ENCODE measurements around the gene C1QTNF6.
"Not testable (repeated sequence)": the region's sequence is repeated elsewhere in the genome, so short reads cannot be mapped to it uniquely, and the experiment has no call there.

Gene C1QTNF6

DNA sequence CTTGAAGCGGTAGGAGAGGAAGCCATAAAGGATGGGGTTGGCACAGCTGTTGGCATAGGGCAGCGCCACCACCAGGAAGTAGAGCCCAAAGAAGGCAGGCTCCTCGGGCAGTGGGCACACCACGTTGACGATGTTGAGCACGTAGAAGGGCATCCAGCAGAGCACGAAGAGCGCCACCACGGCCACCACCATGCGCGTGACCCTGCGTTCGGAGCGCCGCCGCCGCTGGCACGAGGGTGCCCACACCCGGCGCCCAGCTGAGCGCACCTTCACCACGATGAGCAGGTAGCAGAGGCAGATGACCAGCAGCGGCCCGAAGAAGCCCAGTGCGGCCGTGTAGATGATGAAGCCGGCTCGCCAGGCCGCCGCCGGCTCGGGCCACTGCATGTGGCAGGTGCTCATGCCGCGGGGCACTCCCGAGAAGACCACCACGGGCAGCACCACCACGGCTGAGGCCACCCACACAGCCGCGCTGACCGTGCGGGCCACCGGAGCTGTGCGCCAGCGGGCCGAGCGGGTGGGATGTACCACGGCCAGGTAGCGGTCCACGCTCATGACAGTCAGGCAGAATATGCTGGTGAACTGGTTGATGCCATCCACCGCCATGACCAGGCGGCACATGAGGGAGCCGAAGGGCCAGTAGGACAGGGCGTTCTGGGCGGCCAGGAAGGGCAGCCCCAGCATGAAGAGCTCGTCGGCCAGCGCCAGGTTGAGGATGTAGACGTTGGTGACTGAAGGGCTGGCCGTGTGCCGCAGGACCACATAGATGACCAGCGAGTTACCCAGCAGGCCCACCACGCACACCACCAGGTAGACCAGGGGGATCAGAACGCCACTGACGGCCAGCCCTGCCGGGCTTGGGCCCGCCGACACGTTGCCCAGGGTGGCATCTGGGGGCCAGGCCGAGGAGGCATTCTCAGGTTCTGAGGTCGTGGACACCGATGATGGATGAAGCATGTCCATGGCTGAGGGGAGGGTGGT, 19.1 kb upstream of the C1QTNF6 start:
- no peak for DNase-seq (ENCODE audit: low read depth)

DNA sequence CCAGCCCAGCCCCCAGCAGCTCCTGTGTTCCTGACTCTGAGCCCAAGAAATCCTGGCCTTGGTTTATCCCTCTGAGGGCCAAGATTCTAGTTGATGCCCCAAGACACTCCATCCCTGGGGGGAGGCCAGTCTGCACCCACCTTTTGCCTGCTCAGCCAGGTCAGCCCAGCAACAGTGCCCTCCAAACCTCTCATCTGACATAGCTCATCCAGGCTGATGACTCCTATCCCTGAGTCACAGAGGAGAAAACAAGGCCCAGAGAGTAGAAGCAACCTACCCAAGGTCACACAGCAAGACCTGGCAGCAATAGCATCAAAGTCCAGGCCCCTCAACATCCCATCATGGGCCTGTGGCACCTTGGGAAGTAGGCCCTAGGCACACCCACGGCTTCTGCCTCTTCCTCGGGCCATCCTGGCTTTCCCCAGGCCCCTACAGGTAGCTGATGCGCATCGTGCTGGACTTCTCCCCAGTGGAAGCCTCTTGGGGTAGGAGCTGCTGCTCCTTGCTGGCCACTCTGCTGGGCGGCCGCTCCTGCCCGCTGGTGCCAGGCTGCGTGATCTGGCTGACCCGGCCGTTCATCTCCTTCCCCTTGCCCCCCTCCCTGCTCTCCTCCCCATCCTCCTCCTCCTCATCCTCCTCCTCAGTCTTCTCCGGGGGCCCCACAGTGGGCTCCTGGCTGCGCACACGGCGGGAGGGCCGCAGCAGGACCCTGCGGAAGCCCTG, 18.2 kb upstream of the C1QTNF6 start:
- no peak for DNase-seq (ENCODE audit: low read depth)

DNA sequence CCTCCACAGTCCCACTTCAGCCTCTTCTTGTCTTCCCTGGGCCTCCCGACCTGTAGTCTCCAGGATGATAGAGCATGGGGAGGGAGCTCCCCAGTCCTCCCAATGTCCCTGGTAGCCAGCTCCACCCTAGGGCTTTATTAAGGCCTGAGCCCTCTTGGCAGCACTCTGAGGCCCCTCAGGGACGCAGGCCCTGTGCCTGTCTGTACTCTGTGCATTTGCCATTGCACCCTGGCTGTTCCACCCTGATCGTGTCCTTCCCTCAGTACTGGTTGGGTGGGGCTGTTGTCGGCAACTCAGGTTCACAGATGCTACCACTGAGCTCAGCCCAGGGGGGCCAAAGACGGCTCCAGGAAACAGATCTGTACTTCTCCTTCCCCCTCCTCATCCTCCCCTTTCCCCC, 17.0 kb upstream of the C1QTNF6 start:
- DNase-seq (ENCODE audit: low read depth): no peak

DNA sequence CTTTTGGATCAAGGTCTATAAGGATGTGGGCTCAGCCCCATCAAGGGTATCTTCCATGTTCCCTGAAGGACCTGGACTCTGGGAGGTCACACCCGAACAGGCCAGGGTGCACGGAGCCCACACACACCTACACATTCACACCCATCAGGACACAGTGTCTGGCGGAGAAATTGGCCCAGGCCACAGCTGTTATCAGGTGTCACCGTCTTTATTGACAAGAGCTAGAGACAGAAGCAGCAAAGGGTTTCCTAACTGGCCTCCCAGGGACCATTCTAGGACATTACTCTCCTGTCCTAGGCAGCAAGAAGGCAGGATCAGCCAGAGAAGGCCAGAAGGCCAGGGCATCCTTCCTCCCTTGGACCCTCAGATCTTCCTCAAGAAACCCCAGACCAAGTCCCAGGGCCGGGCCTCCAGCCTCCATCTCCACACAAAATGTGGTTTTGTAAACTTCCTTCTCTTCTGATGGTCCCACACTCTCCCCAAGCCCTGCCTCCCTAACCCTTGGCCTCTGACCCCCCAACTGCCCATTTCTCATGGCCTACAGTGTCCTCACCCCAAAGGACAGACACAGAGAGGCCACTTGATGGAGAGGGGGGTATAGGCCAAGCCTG, 16.1 kb upstream of the C1QTNF6 start:
- no peak for DNase-seq (ENCODE audit: low read depth)

DNA sequence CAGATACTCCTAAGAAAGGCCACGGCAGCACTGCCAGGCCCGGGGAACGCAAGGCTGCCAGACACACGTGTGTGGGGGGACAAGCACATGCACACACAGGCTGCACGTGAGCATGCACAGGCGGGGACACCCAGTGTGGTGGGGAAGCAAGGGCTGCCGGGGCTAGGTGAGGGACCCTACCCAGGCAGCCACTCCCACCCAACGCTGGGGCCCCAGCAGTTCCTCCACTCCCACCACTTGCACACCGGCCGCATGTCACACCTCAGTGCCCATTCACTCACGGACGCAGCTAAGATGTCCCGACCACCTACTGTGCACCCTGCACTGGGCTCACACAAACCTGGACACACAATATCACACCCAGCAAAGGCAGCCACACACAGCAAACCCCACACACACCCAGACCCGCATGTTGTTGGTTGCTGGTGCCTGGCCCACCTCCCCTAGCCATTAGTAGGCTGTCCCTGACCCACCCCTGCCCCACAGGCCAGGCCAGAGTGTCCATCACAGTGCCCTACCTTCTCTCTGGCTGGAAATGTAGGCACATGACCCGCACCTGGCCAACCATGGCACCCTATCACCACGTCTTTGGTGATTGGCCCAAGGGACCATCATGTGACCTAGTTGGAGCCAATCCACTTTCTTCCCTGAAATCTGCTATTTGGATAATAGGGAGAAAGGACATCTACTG, 15.5 kb upstream of the C1QTNF6 start:
- DNase-seq (ENCODE audit: low read depth): no peak

DNA sequence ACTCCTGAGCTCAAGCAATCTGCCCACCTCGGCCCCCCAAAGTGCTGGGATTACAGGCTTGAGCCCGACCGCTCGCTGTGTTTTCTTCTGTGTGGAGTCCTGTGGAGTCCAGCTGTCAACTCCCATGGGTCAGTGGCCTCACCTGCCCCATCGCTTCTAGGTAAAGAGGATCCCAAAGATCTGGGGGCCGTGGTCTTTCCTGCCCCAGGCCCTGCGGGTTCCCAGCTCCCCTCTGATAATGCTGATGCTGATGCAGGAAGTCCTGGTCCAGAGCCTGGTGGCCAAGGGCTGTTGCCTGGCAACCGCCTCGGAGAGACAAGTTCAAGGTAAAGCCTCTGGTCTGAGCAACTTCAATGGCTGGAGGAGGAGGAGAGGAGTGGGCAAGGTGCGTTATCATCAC, 14.7 kb upstream of the C1QTNF6 start:
- no peak for DNase-seq (ENCODE audit: low read depth)

DNA sequence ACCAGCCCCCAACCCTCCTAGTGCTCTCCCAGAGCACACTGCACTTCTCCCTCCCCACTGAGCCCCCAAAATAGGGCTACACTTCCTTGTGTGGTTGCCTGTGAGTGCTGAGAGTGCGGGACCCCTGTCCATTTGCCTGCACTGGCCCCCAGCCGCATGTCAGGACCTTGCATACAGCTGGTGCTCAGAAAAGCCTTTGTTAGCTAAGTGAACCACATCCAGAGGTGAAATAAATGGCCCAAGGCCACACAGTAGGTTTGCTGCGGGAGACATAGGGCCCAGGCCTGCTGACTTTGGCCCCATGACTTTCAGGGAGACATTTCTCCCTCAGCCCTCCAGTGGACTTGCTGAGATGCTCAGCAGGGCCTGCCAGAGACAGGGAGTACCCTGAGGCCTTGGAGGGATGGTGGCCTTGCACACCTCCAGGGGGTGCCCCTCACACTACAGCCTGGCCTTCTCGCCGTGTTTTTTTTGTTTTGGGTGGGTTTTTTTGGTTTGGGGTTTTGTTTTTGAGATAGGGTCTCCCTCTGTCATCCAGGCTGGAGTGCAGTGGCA, 14.0 kb upstream of the C1QTNF6 start:
- DNase-seq (ENCODE audit: low read depth): no peak

DNA sequence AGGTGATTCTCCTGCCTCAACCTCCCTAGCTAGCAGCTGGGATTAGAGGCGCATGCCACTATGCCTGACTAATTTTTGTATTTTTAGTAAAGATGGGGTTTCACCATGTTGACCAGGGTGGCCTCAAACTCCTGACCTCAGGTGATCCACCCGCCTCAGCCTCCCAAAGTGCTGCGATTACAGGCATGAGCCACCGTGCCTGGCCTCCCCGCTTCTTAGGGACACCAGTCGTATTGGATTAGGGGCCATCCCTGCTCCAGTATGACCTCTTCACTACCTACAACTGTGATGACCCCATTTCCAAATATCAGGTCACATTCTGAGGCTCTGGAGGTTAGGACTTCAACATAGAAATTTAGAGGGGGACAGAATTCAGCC, 13.4 kb upstream of the C1QTNF6 start:
- not testable (repeated sequence) for DNase-seq (ENCODE audit: low read depth)

DNA sequence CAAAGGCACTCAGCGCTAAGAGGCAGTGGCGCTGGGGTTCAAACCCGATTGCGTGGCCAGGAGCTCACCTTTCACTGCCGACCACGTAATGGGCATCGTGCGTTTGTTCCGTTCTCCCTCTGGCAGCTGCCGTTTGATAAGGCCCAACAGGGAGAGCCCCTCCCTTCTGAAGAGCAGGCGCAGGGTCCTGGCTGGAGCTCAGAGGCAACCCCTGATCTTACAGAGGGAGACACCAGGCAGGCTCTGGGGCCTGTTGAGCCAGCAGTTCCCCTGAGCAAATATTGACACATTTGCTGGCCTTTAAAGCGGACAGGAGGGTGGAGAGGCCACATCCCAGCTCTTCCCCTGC, 11.7 kb upstream of the C1QTNF6 start:
- no peak for DNase-seq (ENCODE audit: low read depth)

DNA sequence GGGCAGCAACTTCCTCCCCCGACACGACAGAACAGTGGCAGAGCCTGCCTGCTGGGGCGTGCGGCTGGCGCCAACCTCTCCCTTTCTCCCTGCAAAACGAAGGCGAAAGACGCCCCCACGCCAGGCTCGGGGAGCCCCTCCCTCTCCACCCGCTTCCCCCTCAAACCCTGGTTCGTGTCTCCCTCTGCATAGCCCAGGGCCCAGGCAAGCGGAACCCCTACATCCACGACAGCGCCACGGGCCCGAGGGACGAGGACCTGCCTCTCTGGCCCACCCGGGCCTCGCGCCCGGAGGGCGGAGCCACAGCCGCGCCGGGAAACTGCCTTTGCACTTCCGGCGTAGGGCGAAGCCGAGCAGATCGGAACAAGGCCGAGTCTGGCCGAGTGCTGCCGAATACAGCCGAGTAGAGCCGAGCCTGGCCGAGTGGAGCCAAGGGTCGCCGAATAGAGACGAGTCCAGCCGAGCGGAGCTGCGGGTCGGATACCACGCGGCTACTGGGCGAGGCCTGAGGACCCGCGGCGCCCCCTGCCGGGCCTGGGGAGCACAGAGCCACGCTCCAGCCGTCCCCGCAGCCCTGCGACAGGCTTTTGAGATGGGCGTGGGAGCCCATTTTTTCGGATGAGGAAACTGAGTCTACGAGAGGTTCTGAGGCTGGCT, 11.2 kb upstream of the C1QTNF6 start:
- peak; percentile 92 for DNase-seq (ENCODE audit: low read depth)

DNA sequence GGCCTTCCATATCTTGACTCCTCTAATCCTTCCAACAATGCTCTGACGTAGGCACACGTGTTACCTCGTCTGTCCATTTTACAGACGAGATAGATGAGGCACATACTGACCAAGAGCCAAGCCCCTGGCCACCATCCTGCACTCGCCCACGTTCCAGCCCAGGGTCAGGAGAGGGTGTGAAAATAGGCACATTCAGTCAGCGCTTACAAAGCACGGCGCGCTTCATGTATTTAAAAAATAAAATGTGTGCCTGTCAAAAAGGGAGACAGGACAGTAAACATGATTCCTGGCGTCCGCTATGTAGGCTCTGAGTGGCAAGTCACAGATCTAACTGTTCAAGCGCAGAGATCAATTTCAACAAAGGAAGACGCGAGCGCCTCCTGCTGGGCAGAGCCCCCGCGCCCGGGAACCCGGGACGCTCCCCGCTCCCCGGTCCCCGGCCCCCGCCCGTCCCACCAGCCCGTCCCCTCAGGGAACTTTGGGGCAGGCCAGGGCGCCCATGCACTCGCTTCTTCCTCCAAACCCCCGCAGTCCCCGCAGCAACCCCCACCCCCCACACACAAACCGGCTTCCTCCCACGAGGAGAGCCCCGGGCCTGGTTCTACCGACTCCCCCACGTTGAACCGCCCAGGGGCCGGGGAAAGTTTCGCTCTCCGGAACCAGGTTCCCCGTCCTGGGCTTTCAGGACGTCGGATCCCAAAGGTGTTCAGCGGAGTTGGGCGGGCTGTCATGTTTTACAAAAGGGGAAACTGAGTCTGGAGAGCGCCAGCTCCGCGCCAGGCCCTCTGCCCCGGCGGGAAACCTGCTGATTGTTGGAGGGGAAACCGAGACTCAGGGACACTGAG, 10.4 kb upstream of the C1QTNF6 start:
- peak; percentile 35 for DNase-seq (ENCODE audit: low read depth)

DNA sequence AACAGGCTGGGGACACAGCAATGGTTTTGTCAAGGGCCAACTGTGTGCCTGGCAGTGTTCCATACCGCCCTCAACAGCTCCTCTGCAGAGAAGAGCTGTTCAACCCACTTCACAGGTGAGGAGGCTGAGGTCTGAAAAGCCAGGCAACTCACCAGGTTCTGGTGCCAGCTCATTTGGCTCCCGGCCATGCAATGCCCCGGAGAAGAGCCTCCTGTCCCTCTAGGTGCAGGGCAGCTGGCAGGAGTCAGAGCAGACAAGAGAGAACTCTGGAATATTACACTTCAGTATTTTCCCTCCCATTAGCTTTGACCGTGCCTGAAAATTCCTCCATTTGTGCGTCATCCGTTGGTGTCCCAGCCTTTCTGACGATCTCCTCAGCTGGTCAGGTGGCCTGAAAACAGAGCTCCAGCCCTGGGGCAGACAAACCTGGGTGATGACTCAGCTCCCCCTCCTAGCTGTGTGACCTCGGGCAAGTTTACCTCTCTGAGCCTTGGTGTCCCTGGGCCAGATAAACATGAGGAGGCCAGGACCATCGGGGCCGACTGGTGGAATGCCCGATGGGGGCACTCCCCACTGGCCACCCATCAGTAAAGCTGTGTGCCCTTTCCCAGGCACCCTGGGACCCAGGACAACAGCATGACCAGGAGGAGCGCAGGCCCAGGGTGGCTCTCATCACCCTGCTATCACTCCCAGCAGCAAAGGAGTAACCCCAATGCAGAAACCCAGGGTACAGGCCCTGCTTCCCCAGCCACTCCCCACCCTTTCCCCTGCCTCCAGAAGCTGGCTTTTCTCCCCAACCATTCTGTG, 9.6 kb upstream of the C1QTNF6 start:
- no peak for DNase-seq (ENCODE audit: low read depth)

DNA sequence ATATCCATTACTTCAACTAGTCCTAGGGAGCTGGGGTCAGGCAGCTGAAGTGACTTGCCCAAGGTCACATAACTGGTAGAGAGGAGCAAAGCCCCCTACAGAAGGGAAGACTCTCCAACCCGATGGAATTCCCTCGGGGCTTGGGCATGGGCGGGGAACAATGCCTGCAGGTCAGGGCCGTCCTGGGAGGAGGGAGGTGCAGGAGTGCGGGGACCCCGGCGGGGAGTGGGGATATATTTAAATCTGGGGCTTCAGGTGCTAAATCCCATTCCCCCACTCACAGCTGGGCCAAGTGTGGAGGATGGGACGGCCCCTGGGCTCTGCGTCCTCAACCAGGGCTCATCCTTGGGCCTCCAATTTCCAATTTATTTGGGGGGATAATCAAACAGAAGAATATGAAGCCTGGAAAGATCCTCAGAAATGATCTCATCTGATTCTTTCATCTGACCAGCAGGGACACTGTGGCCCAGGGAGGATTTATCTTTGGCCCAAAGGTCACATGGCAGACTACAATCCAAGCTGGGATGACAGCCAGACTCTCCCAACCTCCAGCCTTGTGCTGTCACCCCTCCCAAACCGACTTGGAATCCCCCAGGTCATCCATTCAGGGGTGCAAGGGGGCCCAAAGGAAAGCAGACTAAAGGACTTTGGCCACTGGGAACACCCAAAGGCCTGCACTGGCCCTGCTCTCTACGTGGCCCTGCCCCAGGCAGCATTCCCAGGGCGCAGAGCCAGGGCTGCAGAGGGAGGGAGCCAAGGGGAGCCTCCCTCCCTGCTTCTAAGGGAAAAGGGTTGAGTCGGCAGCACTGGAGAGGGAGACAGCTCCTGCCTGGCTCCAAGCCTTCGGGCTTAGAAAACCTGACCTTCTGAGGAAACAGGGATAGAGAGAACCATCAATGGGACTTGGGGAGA, 8.7 kb upstream of the C1QTNF6 start:
- DNase-seq (ENCODE audit: low read depth): no peak

DNA sequence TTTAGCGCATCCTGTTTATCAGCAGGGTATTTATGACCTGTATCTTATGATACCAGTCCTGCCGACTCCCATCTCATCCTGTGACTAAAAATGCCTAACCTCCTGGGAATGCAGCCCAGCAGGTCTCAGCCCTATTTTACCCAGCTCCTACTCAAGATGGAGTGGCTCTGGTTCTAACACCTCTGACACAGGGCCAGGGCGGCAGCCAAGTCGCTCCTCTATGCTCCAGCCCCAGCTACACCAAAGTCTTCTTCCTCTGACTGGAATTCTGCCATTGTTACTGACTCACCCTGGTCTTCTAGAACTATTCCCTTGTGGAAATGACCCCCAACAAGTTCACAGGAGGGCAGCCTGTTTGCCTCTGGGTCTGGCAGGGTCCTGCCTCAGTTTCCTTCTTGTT, 7.9 kb upstream of the C1QTNF6 start:
- DNase-seq (ENCODE audit: low read depth): no peak

DNA sequence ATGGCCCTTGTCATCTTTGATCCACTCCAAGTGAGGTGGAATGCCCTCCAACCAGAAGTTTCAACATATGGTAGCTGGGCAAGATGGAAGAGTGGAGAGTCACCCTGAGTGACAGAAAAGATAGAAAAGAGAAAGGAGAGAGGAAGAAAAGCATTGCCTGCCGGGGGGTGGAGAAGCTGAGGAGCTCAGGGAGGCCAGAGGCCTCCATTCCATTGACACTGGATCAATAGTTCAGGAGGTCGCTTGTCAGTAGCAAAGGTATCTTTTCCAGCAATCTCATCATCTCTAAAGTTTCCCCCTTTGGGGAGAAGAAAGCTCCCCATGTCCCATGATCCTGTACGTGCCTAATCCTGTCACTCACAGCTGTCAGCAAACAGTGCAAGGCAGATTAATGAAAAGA, 6.7 kb upstream of the C1QTNF6 start:
- DNase-seq (ENCODE audit: low read depth): no peak

DNA sequence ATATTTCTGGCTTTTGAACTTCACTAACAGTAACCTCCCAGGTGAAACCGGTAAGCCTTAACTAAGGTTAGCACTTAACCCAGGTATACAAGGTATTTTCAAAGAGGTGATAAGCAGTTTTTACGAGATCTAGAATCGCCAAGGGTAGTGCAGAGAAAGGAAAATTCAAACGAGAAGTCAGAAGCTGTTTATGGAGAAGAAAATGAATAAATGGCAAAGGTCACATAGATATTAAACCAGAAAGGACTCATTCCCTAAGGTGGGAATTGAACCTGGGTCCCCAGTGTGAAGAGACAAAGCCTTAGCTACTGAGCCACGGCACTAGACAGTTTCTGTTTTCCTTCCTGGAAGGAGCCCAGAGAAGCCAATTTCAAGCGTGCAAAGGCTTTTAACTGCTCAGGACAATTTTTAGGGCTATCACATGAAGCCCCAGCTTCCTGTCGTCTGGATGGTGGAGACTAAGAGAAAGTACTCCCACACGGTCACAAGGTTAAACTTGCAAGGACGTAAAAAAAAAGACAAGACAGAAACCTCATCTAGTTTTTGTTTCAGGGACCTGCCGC, 5.7 kb upstream of the C1QTNF6 start:
- DNase-seq (ENCODE audit: low read depth): no peak

DNA sequence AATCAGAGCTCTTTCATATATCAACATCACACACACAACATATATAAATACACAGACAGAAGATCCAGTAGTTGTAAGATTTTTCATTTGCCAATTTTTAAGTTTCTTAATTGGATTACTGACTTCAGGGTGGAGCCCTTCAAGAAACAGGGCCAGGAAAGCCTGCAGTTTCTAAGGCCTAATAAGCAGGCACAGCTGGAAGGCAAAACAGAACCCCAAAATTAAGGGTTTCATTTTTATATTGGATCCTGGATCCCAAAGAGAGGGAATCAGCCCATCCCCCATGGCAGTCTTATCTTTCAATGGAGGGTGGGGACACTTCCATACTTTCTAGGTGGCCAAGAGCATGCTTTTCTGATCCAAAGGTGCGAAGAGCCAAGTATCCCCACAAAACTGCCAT, 4.7 kb upstream of the C1QTNF6 start:
- no peak for DNase-seq (ENCODE audit: low read depth)

DNA sequence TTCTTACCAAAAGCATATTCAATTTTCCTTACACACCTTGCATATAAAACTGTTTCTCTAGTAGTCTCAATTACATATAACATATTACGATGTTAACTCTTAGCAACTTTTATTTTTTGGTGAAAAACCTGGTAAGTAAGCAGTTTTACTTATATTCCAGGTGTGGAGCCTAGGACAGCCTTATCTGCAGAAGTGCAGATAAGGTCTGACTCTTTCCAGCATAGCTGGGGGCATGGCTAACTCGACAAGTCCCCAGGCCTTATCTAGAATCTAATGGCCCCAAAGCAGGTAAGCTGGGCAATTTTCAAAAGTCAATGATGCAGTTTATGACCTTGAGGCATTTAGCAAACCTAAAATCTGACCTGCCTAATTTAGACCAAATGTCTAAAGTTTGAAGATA, 4.2 kb upstream of the C1QTNF6 start:
- no peak for DNase-seq (ENCODE audit: low read depth)
